H1 (cell line): ENCODE data around the gene WWP2. TPM values are rescaled to one million over a fixed set of nuclear protein-coding genes. Genes with fewer than 3 reads are reported as not detected.
A peak's percentile ranks its signal among the peaks of the same experiment; 100 is the strongest.

ENCODE experiments used
- ASH2L ChIP-seq: fragments of 200-600, 300-600 bp; sonication (generic); IDR thresholded peaks from one replicate; pipeline ENCODE4 v1.7.1; 2017; ENCODE audit warnings: low read length
- BCL11A ChIP-seq, 2 experiments: IDR thresholded peaks; one replicate each; pipeline ENCODE4 v1.6.1; 2011; ENCODE audit warnings: low read depth in 2 of 2, low read length in 2 of 2, mild to moderate bottlenecking in 2 of 2
- CBX8 ChIP-seq: fragments of 300-800, 300-1000 bp; sonication (generic); IDR thresholded peaks from 2 replicates; pipeline ENCODE4 v1.7.1; 2016; ENCODE audit warnings: low read depth, low read length, borderline replicate concordance
- CEBPB ChIP-seq: IDR thresholded peaks from 2 replicates; pipeline ENCODE4 v1.6.1; 2012; ENCODE audit warnings: low read depth, low read length
- CREB1 ChIP-seq: IDR thresholded peaks from 2 replicates; pipeline ENCODE4 v1.6.1; 2012; ENCODE audit warnings: inconsistent platforms
- CTBP2 ChIP-seq: IDR thresholded peaks from 2 replicates; pipeline ENCODE4 v1.7.0; 2011; ENCODE audit warnings: borderline replicate concordance, mild to moderate bottlenecking, moderate library complexity, mixed read lengths, low read length; ENCODE audit not compliant: insufficient read depth, insufficient read length
- EP300 ChIP-seq, 2 experiments: IDR thresholded peaks; 1 replicate in 1 of 2; 2 replicates in 1 of 2; pipeline ENCODE4 v1.6.1; 2011 to 2012; ENCODE audit warnings: low read depth in 2 of 2, low read length in 2 of 2, mild to moderate bottlenecking in 2 of 2, borderline replicate concordance in 1 of 2, inconsistent platforms in 1 of 2, moderate library complexity in 1 of 2
- EZH2 ChIP-seq: fragments of 200-600 bp; sonication (generic); IDR thresholded peaks from 2 replicates; pipeline ENCODE4 v1.7.1; 2012; ENCODE audit warnings: low read depth, mild to moderate bottlenecking, moderate library complexity, low read length, inconsistent platforms; ENCODE audit not compliant: severe bottlenecking
- FOSL1 ChIP-seq: IDR thresholded peaks from 2 replicates; pipeline ENCODE4 v1.6.1; 2011; ENCODE audit warnings: mild to moderate bottlenecking, low read depth, low read length, moderate library complexity; ENCODE audit not compliant: insufficient read depth
- GABPA ChIP-seq: IDR thresholded peaks from 2 replicates; pipeline ENCODE4 v1.6.1; 2011; ENCODE audit warnings: mild to moderate bottlenecking, low read length, moderate library complexity, borderline replicate concordance; ENCODE audit not compliant: insufficient read depth
- HDAC2 ChIP-seq, 2 experiments: fragments of 300-600 bp in 1 of 2; sonication (generic) in 1 of 2; IDR thresholded peaks; 2 replicates each; pipeline ENCODE4 v1.6.1; 2011 to 2012; ENCODE audit warnings: low read depth in 2 of 2, low read length in 2 of 2, mild to moderate bottlenecking in 2 of 2, moderate library complexity in 2 of 2, borderline replicate concordance in 1 of 2, inconsistent platforms in 1 of 2
- POLR2A ChIP-seq, 2 experiments: IDR thresholded peaks; 1 replicate in 1 of 2; 2 replicates in 1 of 2; pipeline ENCODE4 v1.6.1; 2011; ENCODE audit warnings: low read depth in 2 of 2, low read length in 2 of 2, mild to moderate bottlenecking in 2 of 2; ENCODE audit errors: control extremely low read depth in 1 of 2
- RNF2 ChIP-seq: fragments of 200-900, 300-1000 bp; sonication (generic); IDR thresholded peaks from 2 replicates; pipeline ENCODE4 v1.7.1; 2016; ENCODE audit warnings: borderline replicate concordance, low read depth, mild to moderate bottlenecking, antibody characterized with exemption, low read length; ENCODE audit not compliant: poor library complexity, severe bottlenecking; ENCODE audit errors: missing control alignments
- SIN3A ChIP-seq, 2 experiments: IDR thresholded peaks in 1 of 2; conservative IDR thresholded peaks in 1 of 2; 2 replicates each; pipeline ENCODE4 v1.6.1; 2011 to 2012; ENCODE audit warnings: low read length in 2 of 2, improper control_type of control experiment in 1 of 2, low read depth in 1 of 2, mild to moderate bottlenecking in 1 of 2
- SIX5 ChIP-seq: IDR thresholded peaks from 2 replicates; pipeline ENCODE4 v1.6.1; 2011; ENCODE audit warnings: mild to moderate bottlenecking, low read depth, low read length
- SP2 ChIP-seq: IDR thresholded peaks from 2 replicates; pipeline ENCODE4 v1.6.1; 2012; ENCODE audit warnings: mild to moderate bottlenecking, low read length, inconsistent platforms
- SP4 ChIP-seq: IDR thresholded peaks from 2 replicates; pipeline ENCODE4 v1.6.1; 2012; ENCODE audit warnings: low read length, inconsistent platforms
- SRF ChIP-seq: IDR thresholded peaks from 2 replicates; pipeline ENCODE4 v1.6.1; 2011; ENCODE audit warnings: mild to moderate bottlenecking, low read depth, low read length, moderate library complexity
- TAF1 ChIP-seq: IDR thresholded peaks from 2 replicates; pipeline ENCODE4 v1.6.1; 2011; ENCODE audit warnings: mild to moderate bottlenecking, low read depth, low read length
- TAF7 ChIP-seq: optimal IDR thresholded peaks from 2 replicates; pipeline ENCODE3; 2011; ENCODE audit warnings: low read depth, mild to moderate bottlenecking, inconsistent platforms, low read length, moderate library complexity, borderline replicate concordance
- TCF12 ChIP-seq: IDR thresholded peaks from 2 replicates; pipeline ENCODE4 v1.6.1; 2011; ENCODE audit warnings: low read depth, mild to moderate bottlenecking, low read length
- YY1 ChIP-seq: IDR thresholded peaks from 2 replicates; pipeline ENCODE4 v1.6.1; 2011; ENCODE audit warnings: low read depth, mild to moderate bottlenecking, low read length
- polyA plus RNA-seq, 7 experiments: library from polyadenylated mRNA; depleted of rRNA in 3 of 7; stranded (reverse) in 5 of 7; unstranded in 2 of 7; fragments of >200 nt in 5 of 7; fragments of 200-250 nt in 2 of 7; gene quantifications; 1 replicate in 5 of 7; 2 replicates in 1 of 7; 4 replicates in 1 of 7; pipeline versions ENCODE4 v1.2.1 to v1.2.3, GENCODE V29; 2011 to 2013; ENCODE audit warnings: missing spikeins in 2 of 7, mixed read lengths in 2 of 7
- total RNA-seq: library from RNA; stranded (reverse); fragmentation: NEBNext Ultra II Directional; extraction: Animal tissue kit (Norgen Biotek cat#: 25700); gene quantifications from 2 replicates; pipeline ENCODE4 v1.2.1, GENCODE V29; 2021
- TF ChIP-seq, protein P1 (sequence below): IDR thresholded peaks from 2 replicates; pipeline ENCODE4 v1.6.1; 2012; ENCODE audit warnings: inconsistent platforms

The WWP2 gene
- total and polyA plus RNA-seq, 2 of the 8 experiments (the other 6 are each of a cell fraction or from before 2014, with no cell fraction given), result 14.1 to 42.2 TPM

- TF ChIP-seq YY1, result no peak
- TF ChIP-seq EZH2, result no peak
- no peak for TF ChIP-seq GABPA
- TF ChIP-seq SRF, result no peak
- peak; percentile 75 to 82 for TF ChIP-seq POLR2A (IDR thresholded peaks at IDR 0.05; ENCODE audit: control extremely low read depth in 1 of 2, low read depth in 2 of 2, low read length in 2 of 2)
- TF ChIP-seq RNF2, result no peak
- TF ChIP-seq, protein P1, sequence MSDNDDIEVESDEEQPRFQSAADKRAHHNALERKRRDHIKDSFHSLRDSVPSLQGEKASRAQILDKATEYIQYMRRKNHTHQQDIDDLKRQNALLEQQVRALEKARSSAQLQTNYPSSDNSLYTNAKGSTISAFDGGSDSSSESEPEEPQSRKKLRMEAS, result peak; percentile 77; the same call in 1 of the 2 replicates
- TF ChIP-seq CEBPB, result no peak
- TF ChIP-seq TCF12, result peak; percentile 91
- TF ChIP-seq SIX5, result peak; percentile 9; the same call in 1 of the 2 replicates
- 0 out of 3 replicates have a peak, but pooled peaks of 1 of the 2 experiments have one; percentile 76 for TF ChIP-seq EP300 (IDR thresholded peaks at IDR 0.05; ENCODE audit: borderline replicate concordance in 1 of 2, low read depth in 2 of 2, low read length in 2 of 2)
- TF ChIP-seq HDAC2 (IDR thresholded peaks at IDR 0.05; ENCODE audit: borderline replicate concordance in 1 of 2, low read depth in 2 of 2, low read length in 2 of 2), result no peak
- TF ChIP-seq CBX8, result no peak
- TF ChIP-seq ASH2L, result peak; percentile 77
- TF ChIP-seq TAF1, result peak; percentile 86
- peak; percentile 95 to 96 for TF ChIP-seq SIN3A (conservative IDR thresholded peaks at IDR 0.05 in 1 of 2, IDR thresholded peaks at IDR 0.05 in 1 of 2; ENCODE audit: low read depth in 1 of 2, low read length in 2 of 2)
- peak; percentile 73 for TF ChIP-seq TAF7
- peak; percentile 97 for TF ChIP-seq SP4
- no peak for TF ChIP-seq CTBP2
- TF ChIP-seq SP2, result peak; percentile 30; the same call in 1 of the 2 replicates
- TF ChIP-seq FOSL1, result no peak
- TF ChIP-seq BCL11A (IDR thresholded peaks at IDR 0.05; ENCODE audit: low read depth in 2 of 2, low read length in 2 of 2), result no peak
- no peak for TF ChIP-seq CREB1
Observed at GRCh38 chr16:69761983-69762813, at the start of gene WWP2 (continued).
